GM18951 (cell line): Measurements from ENCODE around the gene ABCB7.
"Not testable (repeated sequence)": the region's sequence is repeated elsewhere in the genome, so short reads cannot be mapped to it uniquely, and the experiment has no call there.

Experiments used
- POLR2A ChIP-seq: IDR thresholded peaks from 4 replicates; pipeline ENCODE4 v1.6.1; 2011; ENCODE audit warnings: mild to moderate bottlenecking; ENCODE audit not compliant: insufficient read length, insufficient read depth; ENCODE audit errors: extremely low read depth
- in situ Hi-C: fragments of 300-500 bp; cut with MboI; formaldehyde crosslinking; loops from one replicate; pipeline ENCODE4 v1.12.0; 2022; ENCODE audit warnings: low sequenced_read_pairs, mixed read lengths, inconsistent platforms; ENCODE audit not compliant: unreplicated experiment

ABCB7 gene

DNA sequence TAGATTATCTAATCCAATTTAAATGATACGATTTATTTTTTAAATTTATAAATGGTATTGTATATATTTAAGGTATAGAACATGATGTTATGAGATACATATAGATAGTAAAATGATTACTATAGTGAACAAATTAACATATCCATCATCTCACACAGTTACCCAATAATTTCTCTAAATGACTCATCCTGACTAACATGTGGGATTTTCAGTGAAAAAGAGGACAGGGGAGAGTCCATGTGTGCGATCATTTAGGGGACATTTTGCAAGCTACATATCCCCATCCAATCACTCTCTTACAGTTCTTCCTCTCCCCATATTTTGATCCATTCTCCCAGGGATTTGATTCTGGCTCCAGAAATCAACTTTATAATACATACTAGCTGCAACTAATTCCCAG lies 88.2 kb downstream of the ABCB7 start:
- no peak for TF ChIP-seq POLR2A
- in situ Hi-C loops = no loop called here

DNA sequence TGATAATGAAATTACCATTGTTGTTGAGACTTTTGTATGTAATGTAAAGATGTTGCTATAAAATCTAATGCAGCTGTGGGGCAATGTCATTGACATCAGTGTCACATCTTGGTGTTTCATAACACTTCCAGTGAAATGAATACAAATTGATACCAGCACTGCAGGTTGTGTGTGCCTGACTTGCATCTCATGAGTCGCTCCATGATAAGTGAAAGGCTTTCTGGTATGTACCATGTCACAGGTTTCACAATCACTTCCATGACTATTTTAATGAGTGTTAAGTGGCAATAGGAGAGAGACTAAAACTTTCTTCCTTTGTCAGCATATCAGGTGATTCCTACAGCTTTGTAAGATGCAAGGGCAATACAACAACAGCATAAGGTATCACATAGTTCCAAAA lies 94.4 kb downstream of the ABCB7 start:
- TF ChIP-seq POLR2A = no peak
- in situ Hi-C loops = no loop called here

DNA sequence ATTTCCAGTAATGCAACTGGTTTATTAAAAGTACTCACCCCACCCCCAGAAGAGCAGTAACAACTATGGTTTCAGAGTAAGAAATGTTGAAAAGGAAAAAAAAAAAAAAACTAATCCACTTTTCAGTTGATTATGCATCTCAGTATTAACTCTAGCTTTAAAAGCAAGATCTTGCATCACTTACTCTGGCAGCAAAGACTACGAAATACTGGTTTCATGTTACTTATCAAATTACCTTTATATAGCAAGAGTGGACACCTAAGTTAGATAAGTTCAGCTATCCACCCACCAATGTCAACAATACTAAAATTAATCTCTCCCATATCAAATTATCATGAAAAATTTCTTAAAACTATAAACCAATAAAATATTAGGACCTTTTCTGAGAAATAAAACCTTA lies 105.0 kb downstream of the ABCB7 start:
- in situ Hi-C loops = no loop called here
- no peak for TF ChIP-seq POLR2A

DNA sequence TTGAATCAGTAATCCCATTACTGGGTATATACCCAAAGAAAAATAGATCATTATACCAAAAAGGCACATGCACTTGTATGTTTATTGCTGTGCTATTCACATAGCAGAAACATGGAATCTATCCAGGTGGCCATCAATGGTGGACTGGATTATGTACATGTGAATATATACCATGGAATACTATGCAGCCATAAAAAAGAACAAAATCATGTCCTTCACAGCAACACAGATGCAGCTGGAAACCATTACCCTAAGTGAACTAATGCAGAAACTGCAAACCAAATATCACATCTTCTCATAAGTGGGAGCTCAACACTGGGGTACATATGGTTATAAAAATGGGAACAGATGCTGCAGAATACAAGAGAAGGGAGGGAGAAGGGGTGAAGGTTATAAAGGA lies 110.7 kb downstream of the ABCB7 start:
- in situ Hi-C loops = no loop called here
- no peak for TF ChIP-seq POLR2A

DNA sequence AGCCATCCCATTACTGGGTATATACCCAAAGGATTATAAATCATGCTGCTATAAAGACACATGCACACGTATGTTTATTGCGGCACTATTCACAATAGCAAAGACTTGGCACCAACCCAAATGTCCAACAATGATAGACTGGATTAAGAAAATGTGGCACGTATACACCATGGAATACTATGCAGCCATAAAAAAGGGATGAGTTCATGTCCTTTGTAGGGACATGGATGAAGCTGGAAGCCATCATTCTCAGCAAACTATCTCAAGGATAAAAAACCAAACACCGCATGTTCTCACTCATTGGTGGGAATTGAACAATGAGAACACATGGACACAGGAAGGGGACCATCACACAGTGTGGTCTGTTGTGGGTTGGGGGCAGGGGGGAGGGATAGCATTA lies 111.9 kb downstream of the ABCB7 start:
- in situ Hi-C loops = not testable (repeated sequence)

DNA sequence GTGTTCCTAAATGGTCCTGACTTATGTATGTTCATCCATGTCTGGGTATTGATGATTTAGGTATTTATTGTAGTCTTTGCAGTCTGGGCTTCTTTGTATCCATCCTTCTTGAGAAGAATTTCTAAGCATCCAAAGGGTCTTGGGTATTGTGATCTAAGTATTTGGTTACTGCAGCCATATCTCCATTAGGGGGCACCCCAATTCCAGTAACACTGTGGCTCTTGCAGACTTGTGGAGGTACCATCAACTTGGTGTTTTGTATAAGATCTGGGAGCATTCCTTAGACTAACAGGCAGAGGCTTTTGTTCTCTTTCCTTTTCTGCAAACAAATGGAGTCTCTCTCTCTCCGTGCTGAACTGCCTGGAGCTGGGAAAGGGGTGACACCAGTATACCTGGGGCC lies 117.2 kb downstream of the ABCB7 start:
- in situ Hi-C loops = no loop called here
- no peak for TF ChIP-seq POLR2A
